HG02588 (cell line): ENCODE data around the gene UNC13C.
"Not testable (repeated sequence)": the region's sequence is repeated elsewhere in the genome, so short reads cannot be mapped to it uniquely, and the experiment has no call there.

ENCODE experiments used
- ATAC-seq: cut with Tn5 transposase; IDR thresholded peaks from one replicate; pipeline ENCODE4 v1.9.1; 2021; ENCODE audit warnings: mild to moderate bottlenecking, moderate library complexity; ENCODE audit not compliant: unreplicated experiment

The UNC13C gene

GRCh38 chr15:53978253-53978906, at the start of gene UNC13C:
TSS of gene UNC13C (plus strand) at chr15:53978441. CDS start at chr15:54012904, 34,463 bp downstream.
- no peak for ATAC-seq

GRCh38 chr15:53936137-53936536, 42.1 kb upstream of the UNC13C start:
- no peak for ATAC-seq

DNA sequence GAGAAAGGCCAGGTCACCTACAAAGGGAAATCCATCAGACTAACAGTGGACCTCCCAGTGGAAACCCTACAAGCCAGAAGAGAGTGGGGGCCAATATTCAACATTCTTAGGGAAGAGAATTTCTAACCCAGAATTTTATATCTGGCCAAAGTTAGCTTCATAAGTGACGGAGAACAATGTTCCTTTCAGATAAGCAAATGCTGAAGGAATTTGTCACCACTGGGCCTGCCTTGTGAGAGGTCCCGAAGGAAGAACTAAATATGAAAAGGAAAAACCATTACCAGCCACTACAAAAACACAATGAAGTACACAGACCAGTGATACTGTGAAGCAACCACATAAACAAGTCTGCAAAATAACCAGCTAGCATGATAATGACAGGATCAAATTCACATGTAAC, 40.6 kb upstream of the UNC13C start:
- ATAC-seq: not testable (repeated sequence)

DNA sequence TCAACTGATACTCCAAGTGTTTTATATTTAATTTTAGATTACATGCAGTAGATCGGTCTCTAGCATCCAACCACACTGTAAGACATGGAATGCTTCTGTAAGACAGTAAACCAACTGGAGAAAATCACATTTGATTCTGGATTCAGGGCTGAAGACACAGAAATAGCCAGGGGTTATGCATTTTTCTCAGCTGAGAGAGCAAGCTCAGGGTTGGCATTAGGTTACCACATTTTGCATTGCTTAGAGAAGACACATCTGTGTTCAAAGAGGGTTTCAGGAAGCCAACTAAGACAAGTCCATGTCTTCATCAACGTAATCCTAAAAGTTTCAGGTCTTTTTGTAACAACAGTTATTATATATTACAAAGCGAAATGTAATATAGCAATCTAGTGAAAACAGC, 27.7 kb upstream of the UNC13C start:
- no peak for ATAC-seq

DNA sequence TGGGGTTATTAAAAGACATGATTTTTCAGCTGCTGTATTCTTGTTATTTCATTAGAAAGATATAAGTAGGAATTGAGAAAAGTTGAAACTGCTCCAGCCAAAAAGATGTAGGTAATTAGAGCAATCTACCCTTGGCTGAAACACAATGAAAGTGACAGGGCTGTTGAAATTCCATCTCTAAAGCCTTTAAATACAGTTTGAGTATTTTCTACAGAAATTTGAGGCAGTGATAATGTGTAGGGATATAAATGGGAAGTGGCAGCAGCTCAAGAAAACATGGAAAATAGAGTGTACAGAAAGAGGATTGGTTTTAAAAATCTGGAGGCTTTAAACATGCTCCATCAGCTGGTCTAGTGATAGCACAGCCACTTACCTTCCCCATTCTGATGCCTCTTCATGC, 22.8 kb upstream of the UNC13C start:
- no peak for ATAC-seq

GRCh38 chr15:53962646-53963561, 15.3 kb upstream of the UNC13C start:
- no peak for ATAC-seq

GRCh38 chr15:53963801-53964200, 14.4 kb upstream of the UNC13C start:
- ATAC-seq: no peak

DNA sequence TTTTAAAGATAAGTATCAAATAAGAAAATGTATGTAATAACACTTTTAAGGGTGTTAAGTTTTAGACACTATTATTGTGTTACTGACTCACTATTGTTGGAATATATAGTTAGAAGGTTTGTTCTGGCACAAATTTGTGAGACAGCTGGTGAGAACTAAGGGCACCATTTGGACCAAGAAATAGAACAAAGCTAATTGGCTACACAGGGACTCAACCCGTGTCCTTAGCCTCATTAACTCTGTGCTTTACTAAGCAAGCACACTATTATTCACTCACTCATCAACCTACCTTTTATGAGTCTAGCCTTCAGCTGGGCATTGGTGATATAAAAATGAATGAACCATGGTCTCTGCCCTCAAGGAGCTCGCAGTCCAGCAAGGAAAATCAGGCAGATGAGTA, 4.1 kb upstream of the UNC13C start:
- no peak for ATAC-seq

- ATAC-seq: no peak
Measured at GRCh38 chr15:53974813-53975212, 3.4 kb upstream of the UNC13C start.

- ATAC-seq: no peak
Measured at GRCh38 chr15:53976844-53977392, 1.3 kb upstream of the UNC13C start.

DNA sequence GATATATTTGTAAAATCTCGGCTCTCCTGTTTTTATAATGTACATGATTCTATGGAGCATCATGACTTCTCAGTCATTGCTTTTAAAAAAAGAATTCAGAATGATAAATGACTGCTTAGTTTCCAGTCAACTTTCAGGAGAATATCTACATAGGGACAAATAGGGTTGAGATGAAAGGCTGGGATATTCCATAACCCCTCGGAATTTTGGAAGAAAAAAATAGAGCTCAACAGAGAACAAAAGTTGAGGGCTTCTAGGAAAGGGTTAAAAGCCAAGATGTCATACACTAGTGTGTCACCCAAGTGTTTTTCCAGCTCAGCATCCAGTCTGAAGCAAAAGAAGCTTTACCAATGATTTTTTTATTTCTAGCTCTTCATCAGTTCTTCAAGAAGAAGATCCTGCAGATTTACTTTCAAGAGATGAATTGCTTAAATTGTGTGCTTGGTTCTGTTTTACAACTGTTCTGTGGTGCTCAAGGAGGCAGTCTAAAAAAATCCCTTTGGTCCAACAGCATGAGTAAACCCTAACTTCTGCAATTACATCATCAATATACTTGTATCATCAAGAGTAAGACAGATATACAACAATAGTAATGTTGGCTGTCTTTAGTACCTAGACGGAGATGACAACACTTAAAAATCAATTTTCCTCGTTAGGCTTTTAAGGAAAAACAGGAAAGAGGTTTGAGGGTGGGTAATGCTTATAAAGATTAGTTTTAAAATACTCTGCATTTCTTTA, 979 bp downstream of the UNC13C start:
- no peak for ATAC-seq

DNA sequence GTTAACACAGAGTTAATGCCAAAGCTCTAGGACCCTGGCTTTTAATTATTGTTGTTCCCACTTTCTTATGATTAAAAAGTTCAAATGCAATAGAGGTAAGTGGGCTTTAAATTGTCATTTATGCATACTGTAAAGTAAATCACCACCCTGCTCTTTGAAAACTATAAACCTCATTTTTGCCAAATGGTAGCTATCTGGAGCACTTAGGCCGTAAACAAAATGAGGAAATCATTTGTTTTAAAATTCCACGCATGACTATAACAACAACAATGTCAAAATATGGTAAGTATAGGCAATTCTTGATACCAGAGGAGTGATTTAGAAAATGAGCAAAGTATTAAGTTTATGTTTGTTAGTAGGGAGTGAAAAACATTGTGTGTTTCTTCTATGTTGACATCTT, 1.8 kb downstream of the UNC13C start:
- ATAC-seq: no peak

GRCh38 chr15:53982071-53982680, 3.9 kb downstream of the UNC13C start:
- no peak for ATAC-seq

- ATAC-seq: no peak
Measured at GRCh38 chr15:53982876-53983275, 4.6 kb downstream of the UNC13C start.

DNA sequence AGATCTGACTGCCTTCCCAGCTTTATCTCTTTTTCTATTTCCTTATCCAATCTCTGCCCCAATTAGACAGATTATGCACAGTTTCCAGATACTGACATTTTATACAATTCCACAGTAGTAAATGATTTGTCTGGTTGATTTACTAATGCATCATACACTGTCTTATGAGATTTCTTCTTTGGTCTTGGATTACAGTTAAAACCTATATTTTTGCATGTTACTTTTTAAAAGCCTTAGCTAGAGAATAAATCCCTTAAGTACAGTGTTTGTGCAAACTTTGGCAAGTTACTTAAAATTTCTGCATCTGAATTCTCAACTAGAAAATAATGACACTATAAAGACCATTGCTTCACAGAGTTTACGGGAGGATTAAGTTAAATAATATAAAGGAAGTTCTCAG, 6.0 kb downstream of the UNC13C start:
- ATAC-seq: no peak

DNA sequence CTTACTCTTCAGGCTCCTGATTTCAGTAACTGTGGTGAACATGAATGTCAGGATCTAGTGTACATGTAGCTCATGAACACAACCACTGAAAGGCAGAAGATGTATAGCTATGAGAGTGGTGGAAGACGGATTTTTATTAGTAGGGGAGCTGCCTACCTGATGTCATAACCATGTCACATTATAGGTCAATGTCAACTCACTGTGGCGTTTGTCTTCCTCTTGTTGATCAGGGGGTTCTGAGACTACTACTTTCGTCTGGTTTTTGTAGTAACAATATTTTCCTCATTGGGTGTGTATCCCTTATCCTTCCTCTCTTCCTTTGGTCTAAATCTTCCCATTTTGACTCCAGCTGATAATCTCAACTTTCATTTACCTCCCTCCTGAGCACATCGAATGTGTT, 7.3 kb downstream of the UNC13C start:
- ATAC-seq: no peak

GRCh38 chr15:53987480-53987879, 9.2 kb downstream of the UNC13C start:
- no peak for ATAC-seq

- ATAC-seq: no peak
Measured at GRCh38 chr15:54007256-54007655, 29.0 kb downstream of the UNC13C start.

DNA sequence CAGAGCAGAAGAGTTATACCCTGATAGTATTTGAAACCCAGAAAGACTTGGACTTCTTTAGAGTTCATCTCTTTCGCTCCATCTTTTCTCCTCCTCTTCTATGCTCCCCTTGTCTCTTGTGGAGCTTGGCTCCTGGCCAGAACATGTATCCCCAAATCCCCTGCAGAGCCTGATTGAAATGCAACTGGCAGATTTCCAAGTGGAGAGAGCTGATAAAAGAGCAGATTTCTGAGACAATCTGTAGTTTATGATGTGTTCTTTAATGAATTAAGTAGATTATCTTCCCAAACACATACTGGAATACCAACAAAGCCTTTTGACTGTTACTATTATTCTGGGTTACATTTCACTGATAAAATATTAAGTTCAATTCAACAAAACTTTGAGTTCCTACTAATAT, 33.4 kb downstream of the UNC13C start:
- no peak for ATAC-seq

DNA sequence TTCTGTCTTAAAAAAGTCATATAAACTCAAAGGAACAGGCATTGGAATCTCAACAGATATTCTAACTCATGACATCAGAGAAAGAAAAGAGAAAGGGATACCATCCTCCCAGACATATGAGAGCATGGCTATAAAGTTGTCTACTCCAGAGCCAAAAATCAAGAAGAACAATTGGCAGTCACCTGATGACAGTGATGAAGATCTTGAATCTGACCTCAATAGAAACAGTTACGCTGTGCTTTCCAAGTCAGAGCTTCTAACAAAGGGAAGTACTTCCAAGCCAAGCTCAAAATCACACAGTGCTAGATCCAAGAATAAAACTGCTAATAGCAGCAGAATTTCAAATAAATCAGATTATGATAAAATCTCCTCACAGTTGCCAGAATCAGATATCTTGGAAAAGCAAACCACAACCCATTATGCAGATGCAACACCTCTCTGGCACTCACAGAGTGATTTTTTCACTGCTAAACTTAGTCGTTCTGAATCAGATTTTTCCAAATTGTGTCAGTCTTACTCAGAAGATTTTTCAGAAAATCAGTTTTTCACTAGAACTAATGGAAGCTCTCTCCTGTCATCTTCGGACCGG, 35.9 kb downstream of the UNC13C start:
- ATAC-seq: no peak
